ENCODE results near the gene TCF25. TPM values are rescaled to one million over a fixed set of nuclear protein-coding genes. Genes with fewer than 3 reads are reported as not detected.

Gene TCF25
- total and polyA plus RNA-seq, 2 experiments from 2014 or later: 130 to 206 TPM

- WGBS (ENCODE audit: low lambda C conversion rate, missing lambda C conversion rate): 92% methylated on average over 6 of the region's 6 CpGs
- Histone ChIP-seq H3K9me2 (replicated peaks; ENCODE audit: insufficient read depth) (no peaks in the 10 kb centered on the region), H3K4me2 (no peak overlapping the region), H3K27ac (no peak overlapping the region), H3K79me2 (peaks cover 77% of the 10 kb centered on the region), H3K9me3 (ENCODE audit: low read depth) (no peaks in the 10 kb centered on the region), H2AFZ (no peak overlapping the region), H3K4me3 (no peak overlapping the region), H3K27me3 (no peaks in the 10 kb centered on the region), H3K4me1 (ENCODE audit: insufficient read depth) (no peaks in the 10 kb centered on the region), H4K20me1 (ENCODE audit: insufficient read depth, poor library complexity, severe bottlenecking) (peaks cover 79% of the 10 kb centered on the region), H3K36me3 (replicated peaks; ENCODE audit: insufficient read depth, low read depth) (no peaks in the 10 kb centered on the region)
- TF ChIP-seq CTCF (IDR thresholded peaks at IDR 0.05; ENCODE audit: poor library complexity) (no peak), EZH2phosphoT487 (IDR thresholded peaks at IDR 0.05; ENCODE audit: low read depth, severe bottlenecking, unreplicated experiment) (no peak), EZH2 (IDR thresholded peaks at IDR 0.05; ENCODE audit: borderline replicate concordance) (no peak)
- DNase-seq (ENCODE audit: low spot score): no peak
Observed at GRCh38 chr16:89881368-89881730, 8.0 kb downstream of the TCF25 start.

GRCh38 chr16:89883346-89884040, 10.1 kb downstream of the TCF25 start:
- Histone ChIP-seq H3K9me2 (replicated peaks; ENCODE audit: insufficient read depth) (no peaks in the 10 kb centered on the region), H2AFZ (no peak overlapping the region), H3K36me3 (replicated peaks; ENCODE audit: insufficient read depth, low read depth) (no peaks in the 10 kb centered on the region), H3K9me3 (ENCODE audit: low read depth) (no peaks in the 10 kb centered on the region), H3K79me2 (peaks cover 56% of the 10 kb centered on the region), H3K4me1 (ENCODE audit: insufficient read depth) (no peaks in the 10 kb centered on the region), H3K27ac (no peak overlapping the region), H3K27me3 (no peaks in the 10 kb centered on the region), H3K4me3 (no peak overlapping the region), H3K4me2 (no peak overlapping the region), H4K20me1 (ENCODE audit: insufficient read depth, poor library complexity, severe bottlenecking) (peaks cover 59% of the 10 kb centered on the region)
- TF ChIP-seq CTCF (IDR thresholded peaks at IDR 0.05; ENCODE audit: poor library complexity) (no peak), EZH2 (IDR thresholded peaks at IDR 0.05; ENCODE audit: borderline replicate concordance) (no peak), EZH2phosphoT487 (IDR thresholded peaks at IDR 0.05; ENCODE audit: low read depth, severe bottlenecking, unreplicated experiment) (no peak)
- no peak for DNase-seq (ENCODE audit: low spot score)
- WGBS (ENCODE audit: low lambda C conversion rate, missing lambda C conversion rate): 97% methylated on average over 28 of the region's 28 CpGs

GRCh38 chr16:89884041-89884421, 10.6 kb downstream of the TCF25 start:
- no peak overlapping the region for H3K4me2 ChIP-seq
- H3K27me3 ChIP-seq: no peaks in the 10 kb centered on the region
- H3K27ac ChIP-seq: no peak overlapping the region
- TF ChIP-seq CTCF (IDR thresholded peaks at IDR 0.05; ENCODE audit: poor library complexity) (no peak), EZH2 (IDR thresholded peaks at IDR 0.05; ENCODE audit: borderline replicate concordance) (no peak), EZH2phosphoT487 (IDR thresholded peaks at IDR 0.05; ENCODE audit: low read depth, severe bottlenecking, unreplicated experiment) (no peak)
- no peaks in the 10 kb centered on the region for H3K9me3 ChIP-seq (ENCODE audit: low read depth)
- no peaks in the 10 kb centered on the region for H3K9me2 ChIP-seq (replicated peaks; ENCODE audit: insufficient read depth)
- DNase-seq (ENCODE audit: low spot score): no peak
- no peaks in the 10 kb centered on the region for H3K36me3 ChIP-seq (replicated peaks; ENCODE audit: insufficient read depth, low read depth)
- H3K4me3 ChIP-seq: no peak overlapping the region
- 98% methylated on average over 8 of the region's 8 CpGs for WGBS (ENCODE audit: low lambda C conversion rate, missing lambda C conversion rate)
- H3K4me1 ChIP-seq (ENCODE audit: insufficient read depth): no peaks in the 10 kb centered on the region
- no peak overlapping the region for H2AFZ ChIP-seq
- peaks cover 51% of the 10 kb centered on the region for H3K79me2 ChIP-seq
- peaks cover 55% of the 10 kb centered on the region for H4K20me1 ChIP-seq (ENCODE audit: insufficient read depth, poor library complexity, severe bottlenecking)

Measured in hepatocyte (in vitro differentiated cells).